Measurements from ENCODE around the gene ATPAF1.
"Not testable (repeated sequence)": the region's sequence is repeated elsewhere in the genome, so short reads cannot be mapped to it uniquely, and the experiment has no call there.

The ATPAF1 gene

DNA sequence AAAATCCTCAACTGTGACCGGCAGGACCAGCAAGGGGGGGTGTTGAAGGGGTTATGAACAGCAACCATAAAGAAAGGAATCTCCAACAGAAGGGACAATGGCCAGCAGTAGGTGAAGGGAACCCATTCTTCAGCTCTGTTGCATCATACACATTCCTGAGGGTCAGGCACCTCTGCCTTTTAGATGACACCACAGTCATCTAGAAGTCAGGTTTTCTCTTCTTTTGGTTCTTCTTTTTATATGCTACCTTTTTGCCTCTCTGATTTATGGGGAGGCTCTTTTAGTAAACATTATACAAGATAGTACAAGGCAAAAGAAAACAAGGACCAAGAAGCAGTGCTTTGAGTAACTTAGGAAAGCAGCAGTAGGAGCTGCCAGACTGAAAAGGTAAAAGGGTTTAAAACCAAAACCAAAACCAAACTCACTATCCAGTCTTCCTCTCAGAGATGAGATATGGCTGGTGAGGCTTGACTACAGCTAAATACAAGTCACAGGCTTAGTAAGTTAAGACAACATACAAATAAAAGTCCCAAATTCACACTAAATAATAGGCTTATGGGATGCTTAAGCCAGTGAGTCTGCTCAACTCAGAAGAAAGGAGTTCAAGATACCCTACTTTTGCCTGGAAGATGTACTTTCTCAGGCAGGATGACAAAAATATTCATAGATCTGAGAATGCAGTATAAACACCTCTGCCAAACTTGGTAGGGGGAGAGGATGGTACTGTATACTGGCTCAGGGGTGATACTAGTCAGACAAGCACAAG, 7.6 kb upstream of the ATPAF1 start:
- DNase-seq = no peak
- H3K9me3 ChIP-seq = no peaks in the 10 kb centered on the region
- H3K36me3 ChIP-seq = peaks cover 6% of the 10 kb centered on the region
- H3K4me1 ChIP-seq = no peaks in the 10 kb centered on the region
- H3K27me3 ChIP-seq = no peaks in the 10 kb centered on the region
- H3K4me3 ChIP-seq (ENCODE audit: low read depth, low read length) = no peak overlapping the region
- TF ChIP-seq, protein P1, sequence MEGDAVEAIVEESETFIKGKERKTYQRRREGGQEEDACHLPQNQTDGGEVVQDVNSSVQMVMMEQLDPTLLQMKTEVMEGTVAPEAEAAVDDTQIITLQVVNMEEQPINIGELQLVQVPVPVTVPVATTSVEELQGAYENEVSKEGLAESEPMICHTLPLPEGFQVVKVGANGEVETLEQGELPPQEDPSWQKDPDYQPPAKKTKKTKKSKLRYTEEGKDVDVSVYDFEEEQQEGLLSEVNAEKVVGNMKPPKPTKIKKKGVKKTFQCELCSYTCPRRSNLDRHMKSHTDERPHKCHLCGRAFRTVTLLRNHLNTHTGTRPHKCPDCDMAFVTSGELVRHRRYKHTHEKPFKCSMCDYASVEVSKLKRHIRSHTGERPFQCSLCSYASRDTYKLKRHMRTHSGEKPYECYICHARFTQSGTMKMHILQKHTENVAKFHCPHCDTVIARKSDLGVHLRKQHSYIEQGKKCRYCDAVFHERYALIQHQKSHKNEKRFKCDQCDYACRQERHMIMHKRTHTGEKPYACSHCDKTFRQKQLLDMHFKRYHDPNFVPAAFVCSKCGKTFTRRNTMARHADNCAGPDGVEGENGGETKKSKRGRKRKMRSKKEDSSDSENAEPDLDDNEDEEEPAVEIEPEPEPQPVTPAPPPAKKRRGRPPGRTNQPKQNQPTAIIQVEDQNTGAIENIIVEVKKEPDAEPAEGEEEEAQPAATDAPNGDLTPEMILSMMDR (IDR thresholded peaks at IDR 0.05; ENCODE audit: low read depth, low read length) = no peak

- Histone ChIP-seq H3K4me1 (no peaks in the 10 kb centered on the region), H3K9me3 (no peaks in the 10 kb centered on the region), H3K27me3 (no peaks in the 10 kb centered on the region), H3K4me3 (ENCODE audit: low read depth, low read length) (no peak overlapping the region), H3K36me3 (no peaks in the 10 kb centered on the region)
- DNase-seq = no peak
- TF ChIP-seq, protein P1 (IDR thresholded peaks at IDR 0.05; ENCODE audit: low read depth, low read length) = no peak
These were observed 5.6 kb upstream of the ATPAF1 start for GRCh38 chr1:46673749-46674182.

- H3K9me3 ChIP-seq = no peaks in the 10 kb centered on the region
- H3K27me3 ChIP-seq = no peaks in the 10 kb centered on the region
- TF ChIP-seq, protein P1 (IDR thresholded peaks at IDR 0.05; ENCODE audit: low read depth, low read length) = no peak
- no peak overlapping the region for H3K4me3 ChIP-seq (ENCODE audit: low read depth, low read length)
- H3K4me1 ChIP-seq = no peaks in the 10 kb centered on the region
- no peaks in the 10 kb centered on the region for H3K36me3 ChIP-seq
- no peak for DNase-seq
These were observed 4.5 kb upstream of the ATPAF1 start for GRCh38 chr1:46672696-46673095.

DNA sequence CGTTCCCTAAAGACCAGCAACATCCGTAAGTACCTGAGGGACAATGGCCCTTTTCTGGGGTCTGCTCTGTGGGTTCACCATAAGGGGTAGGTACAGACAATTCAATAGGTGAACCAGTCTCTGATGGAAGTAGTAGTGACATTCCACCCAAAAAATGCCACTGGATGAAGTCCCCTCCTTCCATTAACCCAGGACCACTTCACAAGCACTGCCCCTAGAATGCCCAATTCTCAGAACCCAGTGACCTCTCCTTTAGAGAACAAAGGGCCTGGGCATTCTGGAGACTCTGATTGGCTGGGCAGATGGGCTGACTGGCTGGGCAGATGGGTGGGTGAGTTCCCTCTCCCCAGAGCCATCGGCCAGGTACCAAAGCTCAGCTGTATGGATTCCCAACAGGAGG, 3.4 kb upstream of the ATPAF1 start, which contains the start of gene TEX38:
TEX38 (plus strand) TSS at position 301 of the 400 bp plus-strand sequence; CDS start at position 382, 81 bp downstream.
- no peak for DNase-seq
- TF ChIP-seq, protein P1 (IDR thresholded peaks at IDR 0.05; ENCODE audit: low read depth, low read length) = no peak
- Histone ChIP-seq H3K36me3 (no peaks in the 10 kb centered on the region), H3K4me3 (ENCODE audit: low read depth, low read length) (no peak within 1 kb of the TSS), H3K4me1 (no peaks in the 10 kb centered on the region), H3K27me3 (no peaks in the 10 kb centered on the region), H3K9me3 (no peaks in the 10 kb centered on the region)

DNA sequence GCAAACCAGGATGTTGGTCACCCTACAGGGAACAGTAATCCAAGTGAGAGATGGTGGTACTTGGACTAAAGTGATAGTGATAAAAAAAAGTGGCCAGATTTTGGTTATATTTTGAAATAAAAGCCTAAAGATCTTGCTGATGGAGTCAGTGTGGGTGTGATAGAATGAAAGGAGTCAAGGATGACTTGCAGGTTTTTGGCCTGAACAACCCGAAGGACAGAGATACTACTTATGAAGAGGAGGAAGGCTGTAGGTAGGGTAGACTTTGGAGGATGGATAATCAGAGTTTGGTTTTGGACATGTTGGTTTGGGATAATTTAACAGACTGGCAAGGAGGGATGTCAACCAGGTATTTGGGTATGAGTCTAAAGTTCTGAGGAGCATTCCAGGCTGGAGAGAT, 2.0 kb upstream of the ATPAF1 start:
- Histone ChIP-seq H3K27me3 (no peaks in the 10 kb centered on the region), H3K4me1 (no peaks in the 10 kb centered on the region), H3K36me3 (no peaks in the 10 kb centered on the region), H3K9me3 (no peaks in the 10 kb centered on the region), H3K4me3 (ENCODE audit: low read depth, low read length) (no peak overlapping the region)
- TF ChIP-seq, protein P1 (IDR thresholded peaks at IDR 0.05; ENCODE audit: low read depth, low read length) = no peak
- no peak for DNase-seq

GRCh38 chr1:46665983-46666382, 2.2 kb downstream of the ATPAF1 start:
- TF ChIP-seq, protein P1 (IDR thresholded peaks at IDR 0.05; ENCODE audit: low read depth, low read length) = no peak
- no peak overlapping the region for H3K4me3 ChIP-seq (ENCODE audit: low read depth, low read length)
- H3K4me1 ChIP-seq = no peaks in the 10 kb centered on the region
- no peaks in the 10 kb centered on the region for H3K36me3 ChIP-seq
- no peak for DNase-seq
- H3K27me3 ChIP-seq = no peaks in the 10 kb centered on the region
- no peaks in the 10 kb centered on the region for H3K9me3 ChIP-seq

- DNase-seq, H3K4me1 ChIP-seq: not testable (repeated sequence)
These were observed 5.2 kb downstream of the ATPAF1 start for GRCh38 chr1:46662919-46663318.

GRCh38 chr1:46660116-46660515, 8.0 kb downstream of the ATPAF1 start:
- not testable (repeated sequence) for H3K27me3 ChIP-seq; H3K4me1 ChIP-seq; DNase-seq; H3K36me3 ChIP-seq; H3K9me3 ChIP-seq; H3K4me3 ChIP-seq (ENCODE audit: low read depth, low read length)

More at GRCh38 chr1:46662919-46663318, 5.2 kb downstream of the ATPAF1 start:
- H3K36me3 ChIP-seq; H3K4me3 ChIP-seq (ENCODE audit: low read depth, low read length); H3K27me3 ChIP-seq; H3K9me3 ChIP-seq: not testable (repeated sequence)
